ENCODE data around the gene MYPN.
"Not testable (repeated sequence)": the region's sequence is repeated elsewhere in the genome, so short reads cannot be mapped to it uniquely, and the experiment has no call there.

MYPN gene

GRCh38 chr10:68223535-68224165 is 114.4 kb downstream of the MYPN start:
- DNase-seq (ENCODE audit: low read depth in 3 of 3, low spot score in 1 of 3) = no peak

- no peak for DNase-seq (ENCODE audit: low read depth in 3 of 3, low spot score in 1 of 3)
Measured at GRCh38 chr10:68224810-68225209, 115.5 kb downstream of the MYPN start.

GRCh38 chr10:68230268-68230667 is 121.0 kb downstream of the MYPN start:
- no peak for DNase-seq (ENCODE audit: low read depth in 3 of 3, low spot score in 1 of 3)

GRCh38 chr10:68231106-68231816 is 122.0 kb downstream of the MYPN start:
- DNase-seq (ENCODE audit: low read depth in 3 of 3, low spot score in 1 of 3) = peak in 1 of 3 donors; percentile 28

- no peak for DNase-seq (ENCODE audit: low read depth in 3 of 3, low spot score in 1 of 3)
Measured at GRCh38 chr10:68231817-68232251, 122.5 kb downstream of the MYPN start, which contains the start of gene ATOH7. ATOH7 (minus strand) TSS chr10:68232113; CDS start chr10:68231677, 436 bp downstream.

GRCh38 chr10:68233046-68233445 is 123.8 kb downstream of the MYPN start:
- no peak for DNase-seq (ENCODE audit: low read depth in 3 of 3, low spot score in 1 of 3)

GRCh38 chr10:68235111-68235510 is 125.8 kb downstream of the MYPN start:
- no peak for DNase-seq (ENCODE audit: low read depth in 3 of 3, low spot score in 1 of 3)

- DNase-seq (ENCODE audit: low read depth in 3 of 3, low spot score in 1 of 3) = no peak
Measured at GRCh38 chr10:68235581-68235980, 126.3 kb downstream of the MYPN start.

GRCh38 chr10:68237173-68237572 is 127.9 kb downstream of the MYPN start:
- no peak for DNase-seq (ENCODE audit: low read depth in 3 of 3, low spot score in 1 of 3)

GRCh38 chr10:68238371-68238770 is 129.1 kb downstream of the MYPN start:
- DNase-seq (ENCODE audit: low read depth in 3 of 3, low spot score in 1 of 3) = no peak

GRCh38 chr10:68239069-68239468 is 129.8 kb downstream of the MYPN start:
- no peak for DNase-seq (ENCODE audit: low read depth in 3 of 3, low spot score in 1 of 3)

GRCh38 chr10:68239596-68240150 is 130.4 kb downstream of the MYPN start:
- DNase-seq (ENCODE audit: low read depth in 3 of 3, low spot score in 1 of 3) = no peak

- DNase-seq (ENCODE audit: low read depth in 3 of 3, low spot score in 1 of 3) = no peak
Measured at GRCh38 chr10:68242051-68242450, 132.8 kb downstream of the MYPN start.

GRCh38 chr10:68246397-68246796 is 137.1 kb downstream of the MYPN start:
- not testable (repeated sequence) for DNase-seq (ENCODE audit: low read depth in 3 of 3, low spot score in 1 of 3)

GRCh38 chr10:68247931-68248330 is 138.6 kb downstream of the MYPN start:
- DNase-seq (ENCODE audit: low read depth in 3 of 3, low spot score in 1 of 3) = no peak

- no peak for DNase-seq (ENCODE audit: low read depth in 3 of 3, low spot score in 1 of 3)
Measured at GRCh38 chr10:68249297-68249696, 140.0 kb downstream of the MYPN start.

- no peak for DNase-seq (ENCODE audit: low read depth in 3 of 3, low spot score in 1 of 3)
Measured at GRCh38 chr10:68251151-68251550, 141.9 kb downstream of the MYPN start.

GRCh38 chr10:68251625-68252495 is 142.6 kb downstream of the MYPN start:
- no peak for DNase-seq (ENCODE audit: low read depth in 3 of 3, low spot score in 1 of 3)

- DNase-seq (ENCODE audit: low read depth in 3 of 3, low spot score in 1 of 3) = no peak
Measured at GRCh38 chr10:68253346-68253745, 144.1 kb downstream of the MYPN start.

GRCh38 chr10:68261132-68261856 is 152.0 kb downstream of the MYPN start:
- no peak for DNase-seq (ENCODE audit: low read depth in 3 of 3, low spot score in 1 of 3)

Measured in stimulated activated CD4-positive, alpha-beta T cell treated with anti-CD3 and anti-CD28 coated beads, TNF-alpha, amount 100 ng/mL, for 1 hour (primary cell).